A204.1 (cell line): ENCODE data around the gene TIMP2.
"Not testable (repeated sequence)": the region's sequence is repeated elsewhere in the genome, so short reads cannot be mapped to it uniquely, and the experiment has no call there.

Experiments
- FAIRE-seq: peaks from 2 replicates; lab custom pipeline; 2012; peaks lifted over from hg19 to GRCh38; lab: Jason Lieb, UNC

TIMP2 gene

DNA sequence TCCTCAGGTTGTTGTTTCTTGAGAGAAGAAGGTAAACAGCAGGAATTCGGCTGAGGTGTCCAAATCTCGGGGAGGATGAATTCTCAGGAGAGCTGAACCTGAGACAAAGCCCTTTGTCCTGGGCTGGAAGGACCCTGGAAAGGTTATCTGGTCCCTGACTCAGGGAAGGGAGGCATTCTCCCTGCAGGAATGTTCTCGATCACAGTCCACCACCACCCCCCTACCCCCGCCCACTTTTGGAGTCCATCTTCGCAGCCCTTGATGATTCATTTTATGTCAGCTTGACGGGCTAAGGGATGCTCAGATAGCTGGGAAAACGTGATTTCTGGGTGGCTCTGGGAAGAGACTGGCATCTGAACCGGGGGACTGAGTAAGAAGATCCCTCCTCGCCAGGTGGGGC lies 20.8 kb downstream of the TIMP2 start:
- FAIRE-seq: no peak

DNA sequence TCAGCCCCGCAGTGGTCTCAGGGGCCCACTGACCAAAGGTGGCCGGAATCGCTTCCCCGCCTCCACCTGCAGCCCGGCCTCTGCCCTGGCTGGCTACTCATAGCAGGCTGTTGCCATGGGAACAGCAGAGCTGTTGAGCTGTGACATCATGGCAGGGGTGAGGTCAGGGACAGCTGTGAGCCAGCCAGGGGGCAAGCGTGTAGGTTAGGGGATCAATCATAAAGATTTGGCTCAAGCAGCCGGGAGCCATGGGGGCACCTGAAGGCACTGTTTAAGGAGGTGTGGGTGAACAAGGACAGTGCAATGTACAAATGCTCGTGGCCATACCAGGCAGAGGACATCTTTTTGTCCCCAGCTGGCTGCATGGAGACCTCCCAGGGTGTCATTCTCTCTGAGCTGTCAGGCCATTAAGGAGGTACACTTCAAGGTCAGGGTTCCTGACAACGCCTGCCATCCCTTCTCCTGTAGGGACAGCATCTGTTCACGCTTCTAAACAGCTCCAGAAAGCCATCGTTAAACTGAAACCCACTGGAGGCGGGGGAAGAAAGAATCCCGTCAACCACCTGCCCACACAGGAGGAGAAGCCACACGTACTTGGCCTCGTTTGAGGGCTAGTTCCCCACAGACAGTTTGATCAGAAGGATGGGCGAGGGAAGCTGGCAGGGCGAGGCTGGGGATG lies 21.9 kb downstream of the TIMP2 start, which contains the start of gene CEP295NL:
CEP295NL (minus strand) TSS at position 101 of the 679 bp plus-strand sequence. CDS start 1,373 bp downstream, outside the sequence.
- no peak for FAIRE-seq

DNA sequence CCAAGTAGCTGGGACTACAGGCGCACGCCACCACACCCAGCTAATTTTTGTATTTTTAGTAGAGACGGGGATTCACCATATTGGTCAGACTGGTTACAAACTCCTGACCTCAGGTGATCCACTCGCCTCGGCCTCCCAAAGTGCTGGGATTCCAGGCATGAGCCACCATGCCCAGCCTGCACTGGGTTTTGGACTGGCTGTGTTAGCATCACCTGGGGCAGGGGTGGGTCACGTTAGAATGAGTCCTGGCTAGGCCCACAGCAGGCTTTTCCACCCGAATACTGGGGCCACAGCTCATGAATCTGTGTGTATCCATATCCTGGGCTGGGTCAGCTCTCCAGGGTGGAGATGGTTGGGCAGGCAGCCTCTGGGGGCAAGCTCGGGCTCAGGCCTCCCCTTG lies 23.0 kb downstream of the TIMP2 start:
- FAIRE-seq: not testable (repeated sequence)

DNA sequence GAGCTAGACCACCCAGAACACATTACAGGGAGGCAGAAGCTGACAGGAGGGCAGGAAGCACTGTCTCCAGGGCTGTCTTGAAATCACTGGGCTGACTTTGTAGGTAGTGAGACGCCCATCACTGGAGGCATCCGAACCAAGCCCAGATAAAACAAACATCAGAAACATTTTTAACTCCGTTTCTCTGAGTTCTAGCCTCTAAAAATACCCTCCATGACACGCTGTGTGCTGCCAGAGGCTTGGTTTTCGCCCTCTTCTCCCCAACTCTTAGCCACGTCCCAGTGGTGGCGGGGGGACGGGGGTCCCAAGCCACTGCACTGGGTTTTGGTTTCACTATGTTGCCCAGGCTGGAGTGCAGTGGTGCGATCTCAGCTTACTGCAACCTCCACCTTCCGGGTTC lies 23.4 kb downstream of the TIMP2 start:
- no peak for FAIRE-seq

DNA sequence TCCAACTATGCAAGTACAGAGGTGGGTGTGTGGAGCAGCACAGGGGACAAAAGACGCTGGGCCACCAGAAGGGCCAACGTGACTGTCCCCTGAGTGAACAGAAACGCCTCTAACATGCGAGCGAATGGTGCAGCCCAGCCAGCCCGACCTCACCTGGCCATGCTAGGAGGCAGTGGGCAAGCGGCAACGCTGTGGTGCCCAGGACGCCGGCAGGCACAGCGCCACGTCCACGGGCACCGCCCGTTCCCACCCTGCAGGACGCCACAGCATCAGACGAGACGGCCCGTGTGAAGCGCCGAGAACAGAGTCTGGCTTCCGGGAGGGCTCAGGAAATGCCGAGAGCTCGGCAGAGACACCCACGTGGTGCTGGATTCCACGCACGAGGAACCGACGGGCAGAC lies 24.4 kb downstream of the TIMP2 start:
- FAIRE-seq: no peak

DNA sequence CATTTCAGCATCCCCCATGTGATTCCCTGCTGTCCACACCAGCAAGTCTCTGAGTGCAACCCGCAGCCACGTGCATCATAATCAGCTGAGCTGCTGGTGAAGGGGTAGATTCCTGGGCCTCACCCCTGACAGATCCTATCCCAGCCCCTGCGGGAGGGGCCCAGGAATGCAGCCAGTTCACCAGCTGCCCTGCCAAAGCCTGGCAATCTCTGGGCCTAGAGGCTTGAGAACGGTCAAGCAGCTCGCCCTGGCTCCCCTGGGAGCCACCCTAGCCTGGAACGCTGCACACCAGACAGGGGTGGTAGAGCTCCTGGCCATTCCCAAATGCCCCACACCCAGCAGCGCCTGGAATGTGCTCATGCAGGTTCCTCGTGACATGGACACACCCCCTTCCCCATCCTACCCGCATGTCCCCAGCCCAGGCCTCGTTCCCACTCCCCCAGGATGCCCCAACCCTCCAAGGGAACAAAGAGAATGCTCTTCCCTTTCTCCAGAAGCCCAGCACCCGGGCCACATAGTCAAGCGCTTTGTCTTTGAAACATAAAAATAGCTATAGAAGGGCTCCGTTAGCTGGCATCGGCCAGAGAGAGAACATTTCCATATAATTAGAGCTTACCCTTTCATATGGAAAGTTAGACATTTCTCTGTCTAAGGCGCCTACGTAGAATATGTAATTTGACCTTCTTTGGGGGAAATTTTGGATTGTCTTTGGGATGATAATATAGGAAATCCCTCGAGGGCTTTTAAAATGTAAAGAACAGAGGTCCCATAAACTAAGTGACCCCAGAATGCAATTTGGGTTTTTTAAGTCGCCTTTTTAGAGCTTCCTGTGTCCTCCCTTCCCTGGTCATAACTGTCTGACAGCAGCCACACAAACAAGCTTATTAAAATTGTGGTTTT lies 25.6 kb downstream of the TIMP2 start:
- FAIRE-seq: no peak

DNA sequence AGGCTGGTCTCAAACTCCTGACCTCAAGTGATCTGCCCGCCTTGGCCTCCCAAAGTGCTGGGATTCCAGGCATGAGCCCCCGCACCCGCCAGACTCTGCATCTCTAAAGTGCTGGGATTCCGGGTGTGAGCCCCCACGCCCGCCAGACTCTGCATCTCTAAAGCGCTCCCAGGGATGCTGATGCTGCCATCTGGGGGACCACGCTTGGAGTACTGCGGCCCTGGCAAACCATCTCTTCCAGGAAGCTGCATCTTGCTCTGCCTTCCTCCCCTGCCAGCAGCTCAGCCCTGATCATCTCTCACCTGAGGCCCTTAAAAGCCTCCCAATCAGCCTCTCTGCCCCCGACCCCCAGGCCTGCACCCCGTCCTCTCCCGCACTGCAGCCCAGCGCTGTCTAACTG lies 26.2 kb downstream of the TIMP2 start:
- no peak for FAIRE-seq

DNA sequence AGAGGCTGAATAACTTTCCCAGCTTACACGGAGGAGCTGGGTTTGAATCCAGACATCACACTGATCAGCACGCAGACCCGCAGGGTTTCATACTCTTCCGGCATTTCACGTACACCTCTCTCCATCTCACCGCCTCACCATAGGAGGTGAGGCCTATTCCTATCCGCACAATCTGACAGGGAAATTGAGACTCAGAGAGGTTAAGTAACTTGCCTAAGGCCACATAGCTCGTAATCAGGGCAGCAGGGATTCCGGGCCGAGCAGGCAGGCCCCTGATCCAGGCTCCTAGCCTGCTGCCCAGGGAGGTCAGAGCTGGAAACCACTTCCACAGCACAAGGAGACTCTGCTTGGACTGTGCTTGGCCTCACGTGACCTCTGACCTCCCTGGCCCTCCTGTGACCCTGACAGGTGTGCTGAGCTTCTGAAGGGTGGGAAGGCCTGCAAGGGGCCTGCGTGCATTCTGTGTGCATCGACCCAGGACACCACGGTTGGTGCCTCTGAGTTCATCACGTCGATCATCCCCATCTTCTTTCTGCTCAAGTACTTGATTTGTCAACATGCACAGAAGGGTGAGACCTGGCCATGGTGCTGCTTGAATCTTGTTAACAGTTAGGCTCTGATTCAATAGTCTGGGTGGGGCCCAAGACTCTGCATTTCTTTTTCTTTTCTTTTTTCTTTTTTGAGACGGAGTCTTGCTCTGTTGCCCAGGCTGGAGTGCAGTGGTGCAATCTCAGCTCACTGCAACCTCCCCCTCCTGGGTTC lies 26.9 kb downstream of the TIMP2 start:
- FAIRE-seq: no peak

DNA sequence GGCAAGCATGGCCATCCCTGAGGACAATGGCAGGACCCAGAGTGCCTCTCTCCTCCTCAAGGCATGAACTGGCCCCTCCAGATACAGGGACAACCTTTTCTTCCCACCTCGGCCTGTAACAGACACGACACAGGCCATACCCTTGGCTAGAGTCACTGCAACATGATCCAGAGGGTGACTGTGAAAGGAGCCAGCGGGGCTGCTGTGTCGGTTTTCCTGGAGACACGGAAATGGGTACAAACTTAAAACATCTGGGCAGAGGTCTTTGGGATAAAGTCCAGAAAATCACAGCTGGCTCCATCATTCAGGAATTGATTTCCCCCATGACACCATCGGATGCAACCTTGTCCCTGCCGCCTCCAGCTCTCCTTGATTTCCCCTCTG lies 27.5 kb downstream of the TIMP2 start:
- no peak for FAIRE-seq

DNA sequence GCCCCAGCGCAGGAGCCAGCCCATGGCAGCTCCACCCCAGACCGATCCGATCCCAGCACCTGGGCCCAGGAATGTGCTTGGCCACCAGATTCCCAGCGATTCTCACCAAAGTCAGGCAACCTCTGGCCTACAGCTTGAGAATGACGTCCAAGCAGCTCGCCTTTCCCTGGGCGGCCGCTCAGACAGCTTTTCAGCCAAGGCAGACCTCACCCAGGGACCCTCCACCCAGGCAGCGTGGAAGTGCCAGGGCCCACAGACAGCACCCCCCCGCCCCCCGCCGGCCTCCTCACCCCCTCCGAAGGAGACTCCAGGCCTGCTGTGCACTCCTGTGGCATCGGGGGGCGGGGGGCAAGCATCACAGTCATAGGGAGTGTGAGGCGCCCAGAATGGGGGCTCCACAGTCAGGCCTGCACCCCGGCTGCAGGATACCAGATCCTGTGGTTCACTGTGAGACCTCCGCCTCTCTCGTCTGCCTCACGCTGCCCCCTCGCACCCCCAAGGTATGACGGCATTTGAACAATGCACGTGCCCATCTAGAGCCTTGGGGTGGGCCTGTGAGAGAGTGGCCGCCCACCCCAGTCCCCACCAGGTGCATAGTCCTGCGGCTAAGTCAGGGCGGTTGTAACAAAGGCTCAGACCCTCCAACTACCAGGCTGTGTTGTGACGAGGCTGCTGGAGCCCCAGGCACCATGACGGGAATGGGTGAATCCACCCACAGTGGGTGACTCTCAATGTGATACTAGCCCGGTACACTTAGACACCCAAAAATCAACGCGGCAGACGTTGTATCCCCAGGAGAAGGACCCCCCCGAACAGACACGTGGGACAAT lies 28.1 kb downstream of the TIMP2 start:
- FAIRE-seq: no peak

DNA sequence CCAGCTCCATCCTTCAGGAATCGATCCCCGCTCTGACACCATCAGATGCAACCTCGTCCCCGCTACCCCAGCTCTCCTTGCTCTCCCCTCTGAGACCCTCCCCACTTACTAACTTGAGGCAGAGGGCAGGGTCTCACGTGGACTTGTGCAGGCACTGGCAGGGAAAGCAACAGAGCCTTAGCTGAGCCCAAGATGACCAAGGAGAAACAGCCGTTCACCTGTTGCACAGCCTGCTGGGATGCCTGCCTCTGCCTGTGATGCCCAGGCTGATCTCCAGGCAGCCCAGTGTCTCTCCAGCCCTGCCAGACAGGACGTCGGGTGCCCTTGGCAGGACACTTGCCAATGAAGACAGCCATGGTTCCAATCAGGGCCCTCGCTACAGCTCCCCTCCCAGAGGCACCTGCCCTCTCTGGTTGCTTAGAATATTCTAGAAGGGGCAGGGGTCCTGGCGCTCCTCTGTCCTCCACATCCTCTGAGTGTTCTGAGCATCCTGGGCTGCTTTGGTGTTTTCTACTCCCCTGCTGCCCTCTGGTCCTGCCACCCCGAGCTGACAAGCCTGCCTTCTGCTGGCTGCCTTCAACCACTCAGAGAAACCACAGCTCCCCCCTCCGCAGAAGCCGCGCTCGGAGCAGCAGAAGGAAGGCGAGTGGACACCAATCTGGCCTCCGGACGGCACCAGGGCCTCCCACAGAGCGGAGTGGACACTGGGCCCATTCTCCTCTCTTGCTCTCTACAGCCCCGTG lies 28.9 kb downstream of the TIMP2 start:
- FAIRE-seq: no peak

DNA sequence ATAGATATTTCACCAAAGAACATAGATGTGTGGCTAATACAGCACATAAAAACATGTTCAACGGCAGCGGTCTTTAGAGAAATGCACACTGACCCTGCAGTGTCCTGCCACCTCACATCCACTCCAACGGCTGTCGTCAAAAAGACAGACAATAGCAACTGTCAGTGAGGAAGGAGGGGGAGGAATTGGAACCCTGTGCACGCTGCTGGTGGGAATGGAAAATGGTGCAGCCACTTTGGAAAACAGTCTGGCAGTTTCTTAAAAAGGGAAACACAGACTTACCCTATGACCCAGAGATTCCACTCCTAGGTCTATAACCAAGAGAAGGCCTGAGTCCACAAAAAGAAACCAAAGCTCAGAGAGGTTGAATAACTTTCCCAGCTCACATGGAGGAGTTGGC lies 29.9 kb downstream of the TIMP2 start:
- no peak for FAIRE-seq

DNA sequence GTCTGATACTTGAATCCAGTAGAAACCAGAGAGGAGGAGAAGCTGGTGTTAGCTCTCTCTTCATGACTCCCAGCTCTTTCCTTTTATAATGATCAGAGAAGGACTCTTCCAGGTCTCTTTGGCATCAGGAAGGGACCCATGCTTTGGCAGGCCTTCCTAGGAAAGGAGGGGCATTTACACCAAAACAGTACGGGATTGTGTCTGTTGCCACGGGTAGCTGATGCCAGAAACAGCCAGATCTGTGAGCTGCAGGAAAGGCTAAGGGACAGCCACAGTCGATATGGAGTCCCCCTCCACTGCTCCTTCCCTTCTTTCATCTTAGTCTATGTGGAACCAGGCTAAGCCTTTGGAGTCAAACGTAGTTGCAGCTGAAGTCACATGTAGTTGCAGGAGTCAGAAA lies 31.5 kb downstream of the TIMP2 start:
- no peak for FAIRE-seq

DNA sequence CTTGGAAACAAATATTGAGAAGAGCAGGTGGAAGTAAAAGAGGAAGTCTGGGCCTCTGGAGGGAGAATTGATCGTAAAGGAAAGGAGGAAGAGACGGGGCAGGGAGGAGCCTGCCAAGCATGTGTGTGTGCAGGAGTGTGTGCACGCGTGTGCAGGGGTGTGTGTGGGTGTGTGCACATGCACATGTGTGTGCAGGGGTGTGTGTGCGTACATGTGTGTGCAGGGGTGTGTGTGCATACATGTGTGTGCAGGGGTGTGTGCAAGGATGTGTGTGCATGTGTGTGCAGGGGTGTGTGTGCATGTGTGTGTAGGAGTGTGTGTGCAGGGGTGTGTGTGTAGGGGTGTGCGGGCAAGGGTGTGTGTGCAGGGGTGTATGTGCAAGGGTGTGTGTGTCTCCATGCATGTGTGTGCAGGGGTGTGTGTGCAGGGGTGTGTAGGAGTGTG lies 32.2 kb downstream of the TIMP2 start:
- FAIRE-seq: no peak

DNA sequence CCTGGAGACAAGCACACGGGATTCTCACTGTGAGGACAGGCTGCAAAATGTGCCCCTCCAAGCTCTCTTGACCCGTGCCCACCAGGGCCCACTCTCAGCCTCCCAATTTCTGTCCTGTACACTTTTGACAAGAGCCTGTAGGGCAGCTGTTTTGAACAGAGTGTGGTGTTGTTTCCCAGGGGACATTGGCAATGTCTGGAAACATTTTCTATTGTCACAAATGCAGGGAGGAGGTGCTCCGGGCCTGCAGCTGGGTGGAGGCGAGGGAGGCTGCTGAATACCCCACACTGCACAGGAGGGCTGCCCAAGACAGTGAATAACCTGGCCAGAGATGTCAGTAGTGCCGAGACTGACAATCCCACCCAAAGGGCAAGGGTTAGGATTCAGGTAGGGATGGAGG lies 32.7 kb downstream of the TIMP2 start:
- no peak for FAIRE-seq

DNA sequence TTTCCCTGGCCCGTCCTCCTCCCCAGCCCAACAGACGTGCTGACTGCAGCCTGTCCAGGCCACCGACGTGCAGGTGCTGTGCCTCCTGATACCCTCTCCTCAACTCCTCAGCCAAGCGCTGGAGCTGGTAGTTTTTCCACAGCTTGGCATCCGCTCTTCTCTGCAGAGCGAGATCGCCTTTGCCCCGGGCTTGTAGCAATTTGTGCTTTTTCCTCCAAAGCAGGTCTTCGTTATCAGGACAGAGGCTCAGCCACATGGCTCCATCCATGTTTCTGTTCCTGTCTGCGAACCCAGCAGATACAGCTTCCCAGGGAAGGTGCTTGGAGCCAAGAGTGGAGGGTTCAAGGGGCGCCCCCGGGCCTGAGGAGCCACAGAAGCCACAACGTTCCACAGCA lies 33.1 kb downstream of the TIMP2 start:
- FAIRE-seq: no peak

DNA sequence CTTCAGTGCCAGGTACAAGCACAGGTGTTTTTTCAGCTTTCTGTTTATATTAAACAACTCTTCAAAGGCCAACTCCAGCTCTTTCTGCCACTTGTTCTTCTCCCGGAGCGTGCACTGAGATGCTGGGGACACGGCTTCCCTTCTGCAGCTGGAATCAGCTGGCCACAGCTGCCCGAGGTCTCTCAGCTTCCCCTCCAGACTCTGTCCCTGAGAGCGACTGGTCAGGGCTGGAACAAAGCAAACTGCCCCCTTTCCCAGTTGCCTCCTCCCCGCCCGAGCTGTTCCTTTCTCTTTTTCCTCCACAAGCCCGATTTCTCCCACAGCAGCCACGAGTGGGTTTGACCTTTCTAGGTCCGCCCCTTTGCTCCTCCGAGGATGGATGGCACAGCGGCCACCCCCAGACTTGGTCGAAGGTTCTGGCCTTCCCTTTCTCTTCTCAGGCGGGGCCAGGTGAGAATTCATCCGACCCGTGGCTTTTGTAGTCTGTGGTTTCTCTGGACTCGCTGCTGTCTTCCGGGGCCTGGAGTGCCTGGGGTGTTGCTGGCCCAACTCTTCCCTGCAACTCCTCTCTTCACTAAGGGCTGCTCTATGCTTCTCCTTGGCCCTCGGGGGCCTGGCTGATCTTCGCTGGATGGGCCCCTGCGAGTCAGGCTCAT lies 33.7 kb downstream of the TIMP2 start:
- no peak for FAIRE-seq

DNA sequence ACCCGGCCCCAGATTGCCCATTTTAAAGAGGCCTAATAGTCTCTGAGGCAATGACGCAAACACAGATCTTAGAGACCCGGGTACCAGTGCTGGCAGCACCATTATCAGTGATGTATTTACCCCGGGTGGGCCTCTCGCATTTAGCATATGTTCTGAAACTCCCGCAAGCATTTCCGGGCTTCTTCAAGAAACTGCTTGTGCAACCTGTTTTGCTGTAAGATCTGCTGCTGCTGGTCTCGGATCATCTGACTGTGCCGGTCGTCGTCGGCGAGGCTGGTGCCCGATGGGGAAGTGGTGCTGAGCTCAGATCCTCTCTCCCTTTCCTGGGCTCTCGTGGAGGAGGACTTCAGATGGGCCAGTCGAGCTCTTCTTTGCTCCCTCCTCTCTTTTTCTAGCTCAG lies 34.7 kb downstream of the TIMP2 start:
- no peak for FAIRE-seq

DNA sequence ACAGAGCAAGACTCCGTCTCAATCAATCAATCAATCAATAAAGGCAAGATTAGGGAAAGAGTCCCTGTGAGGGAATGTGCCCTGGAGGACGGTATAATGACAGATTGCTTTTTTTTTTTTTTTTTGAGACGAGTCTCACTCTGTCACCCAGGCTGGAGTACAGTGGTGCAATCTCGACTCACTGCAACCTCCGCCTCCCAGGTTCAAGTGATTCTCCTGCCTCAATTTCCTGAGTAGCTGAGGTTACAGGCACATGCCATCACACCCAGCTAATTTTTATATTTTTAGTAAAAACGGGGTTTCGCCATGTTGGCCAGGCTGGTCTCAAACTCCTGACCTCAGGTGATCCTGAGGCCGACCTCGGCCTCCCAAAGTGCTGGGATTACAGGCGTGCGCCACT lies 35.1 kb downstream of the TIMP2 start:
- not testable (repeated sequence) for FAIRE-seq

DNA sequence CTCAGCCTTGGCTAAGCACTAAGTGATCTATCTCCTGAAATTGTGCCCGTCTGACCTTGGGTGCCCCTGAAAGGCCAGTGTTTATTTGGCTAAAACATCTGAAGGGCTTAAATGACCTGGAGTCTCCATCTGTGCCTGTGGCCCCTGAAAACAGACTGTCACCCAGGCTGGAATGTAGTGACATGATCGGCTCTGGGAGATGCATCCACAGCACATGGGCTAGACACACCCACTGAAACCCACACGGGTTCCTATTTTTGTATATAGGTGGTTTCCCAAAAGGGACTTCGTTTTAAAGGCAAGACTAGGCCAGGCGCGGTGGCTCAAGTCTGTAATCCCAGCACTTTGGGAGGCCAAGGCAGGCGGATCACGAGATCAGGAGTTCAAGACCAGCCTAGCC lies 35.7 kb downstream of the TIMP2 start:
- no peak for FAIRE-seq
